A549 (cell line): ENCODE data around the gene VSIR.

Source experiments
- CEBPB ChIP-seq, 2 experiments: fragments of >200 bp in 1 of 2; sonication (Bioruptor Twin) in 1 of 2; formaldehyde crosslinking in 1 of 2; IDR thresholded peaks; 2 replicates each; pipeline ENCODE4 v1.6.1; 2012 to 2016
- MAZ ChIP-seq: fragments of 150-350 bp; IDR thresholded peaks from 2 replicates; pipeline ENCODE4 v1.6.1; 2014; ENCODE audit warnings: antibody characterized with exemption, low read depth, low read length, borderline replicate concordance
- MYC ChIP-seq: IDR thresholded peaks from 2 replicates; pipeline ENCODE4 v1.6.1; 2012; ENCODE audit warnings: mild to moderate bottlenecking, inconsistent platforms, low read length, improper control_type of control experiment, borderline replicate concordance
- NR3C1 ChIP-seq: fragments of >200 bp; sonication (Bioruptor Twin); formaldehyde crosslinking; IDR thresholded peaks from 3 replicates; pipeline ENCODE4 v1.6.1; 2017
- PHF8 ChIP-seq: fragments of 200-600 bp; sonication (generic); IDR thresholded peaks from 2 replicates; pipeline ENCODE4 v1.6.1; 2016; ENCODE audit warnings: low read depth, mild to moderate bottlenecking, antibody characterized with exemption, moderate library complexity, borderline replicate concordance
- POLR2A ChIP-seq: IDR thresholded peaks from 2 replicates; pipeline ENCODE4 v1.6.1; 2012; ENCODE audit warnings: mild to moderate bottlenecking, low read length
- RAD21 ChIP-seq, 2 experiments: fragments of >200 bp in 1 of 2; sonication (Bioruptor Twin) in 1 of 2; formaldehyde crosslinking in 1 of 2; IDR thresholded peaks in 1 of 2; conservative IDR thresholded peaks in 1 of 2; 2 replicates in 1 of 2; 3 replicates in 1 of 2; pipeline ENCODE4 v1.6.1; 2012 to 2018; ENCODE audit warnings: inconsistent platforms in 1 of 2
- ZC3H11A ChIP-seq: fragments of 450-650 bp; IDR thresholded peaks from 2 replicates; pipeline ENCODE4 v1.6.1; 2014; ENCODE audit warnings: antibody characterized with exemption, mild to moderate bottlenecking
- ZFP36 ChIP-seq: fragments of 450-650 bp; IDR thresholded peaks from 2 replicates; pipeline ENCODE4 v1.6.1; 2014; ENCODE audit warnings: borderline replicate concordance; ENCODE audit not compliant: partially characterized antibody
- ZSCAN20 ChIP-seq: fragments of 250-450 bp; sonication (Bioruptor Pico); IDR thresholded peaks from 2 replicates; pipeline ENCODE4 v1.8.0; 2022; ENCODE audit warnings: mild to moderate bottlenecking, moderate library complexity
- TF ChIP-seq, protein P1 (sequence below): fragments of >200 bp; sonication (Bioruptor Twin); formaldehyde crosslinking; IDR thresholded peaks from 3 replicates; pipeline ENCODE4 v1.5.1; 2016
- TF ChIP-seq, protein P2 (sequence below): fragments of 450-650 bp; IDR thresholded peaks from 2 replicates; pipeline ENCODE4 v1.6.1; 2014; ENCODE audit warnings: antibody characterized with exemption
- TF ChIP-seq, protein P3 (sequence below): fragments of 200-600 bp; sonication (generic); IDR thresholded peaks from 2 replicates; pipeline ENCODE4 v1.6.1; 2016; ENCODE audit warnings: antibody characterized with exemption, mild to moderate bottlenecking, moderate library complexity
- TF ChIP-seq, protein P4 (sequence below): fragments of 250-450 bp; sonication (Bioruptor Pico); IDR thresholded peaks from 2 replicates; pipeline ENCODE4 v1.5.0; 2020; ENCODE audit warnings: low read depth, mild to moderate bottlenecking, moderate library complexity

DNA sequence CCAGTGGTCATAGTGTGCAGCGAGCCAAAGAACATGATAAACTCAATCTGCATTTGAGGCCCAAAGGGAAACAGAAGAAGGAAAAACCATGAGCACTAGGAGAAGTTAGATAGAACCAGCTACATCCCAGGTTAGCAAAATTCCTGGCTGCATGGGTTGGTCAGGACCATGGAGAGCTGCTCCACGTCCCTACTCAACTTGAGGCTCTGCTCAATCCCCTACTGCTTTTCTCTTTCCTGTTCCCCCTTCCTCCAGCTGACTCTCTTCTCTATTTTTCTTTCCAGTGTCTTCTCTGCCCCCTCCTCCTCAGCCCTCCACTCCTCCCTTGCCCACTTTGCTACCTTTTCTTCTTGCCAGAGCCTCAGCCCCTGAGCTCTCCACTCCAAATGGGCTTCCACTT lies 21.9 kb upstream of the VSIR start:
- TF ChIP-seq, protein P1, sequence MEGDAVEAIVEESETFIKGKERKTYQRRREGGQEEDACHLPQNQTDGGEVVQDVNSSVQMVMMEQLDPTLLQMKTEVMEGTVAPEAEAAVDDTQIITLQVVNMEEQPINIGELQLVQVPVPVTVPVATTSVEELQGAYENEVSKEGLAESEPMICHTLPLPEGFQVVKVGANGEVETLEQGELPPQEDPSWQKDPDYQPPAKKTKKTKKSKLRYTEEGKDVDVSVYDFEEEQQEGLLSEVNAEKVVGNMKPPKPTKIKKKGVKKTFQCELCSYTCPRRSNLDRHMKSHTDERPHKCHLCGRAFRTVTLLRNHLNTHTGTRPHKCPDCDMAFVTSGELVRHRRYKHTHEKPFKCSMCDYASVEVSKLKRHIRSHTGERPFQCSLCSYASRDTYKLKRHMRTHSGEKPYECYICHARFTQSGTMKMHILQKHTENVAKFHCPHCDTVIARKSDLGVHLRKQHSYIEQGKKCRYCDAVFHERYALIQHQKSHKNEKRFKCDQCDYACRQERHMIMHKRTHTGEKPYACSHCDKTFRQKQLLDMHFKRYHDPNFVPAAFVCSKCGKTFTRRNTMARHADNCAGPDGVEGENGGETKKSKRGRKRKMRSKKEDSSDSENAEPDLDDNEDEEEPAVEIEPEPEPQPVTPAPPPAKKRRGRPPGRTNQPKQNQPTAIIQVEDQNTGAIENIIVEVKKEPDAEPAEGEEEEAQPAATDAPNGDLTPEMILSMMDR: no peak
- TF ChIP-seq PHF8 (no peak), ZFP36 (no peak), ZSCAN20 (CRISPR knock-in tag) (no peak), MYC (no peak), POLR2A (no peak), NR3C1 (no peak), CEBPB (IDR thresholded peaks at IDR 0.05) (no peak), MAZ (no peak), ZC3H11A (no peak), RAD21 (conservative IDR thresholded peaks at IDR 0.05 in 1 of 2, IDR thresholded peaks at IDR 0.05 in 1 of 2) (no peak)
- TF ChIP-seq, protein P2, sequence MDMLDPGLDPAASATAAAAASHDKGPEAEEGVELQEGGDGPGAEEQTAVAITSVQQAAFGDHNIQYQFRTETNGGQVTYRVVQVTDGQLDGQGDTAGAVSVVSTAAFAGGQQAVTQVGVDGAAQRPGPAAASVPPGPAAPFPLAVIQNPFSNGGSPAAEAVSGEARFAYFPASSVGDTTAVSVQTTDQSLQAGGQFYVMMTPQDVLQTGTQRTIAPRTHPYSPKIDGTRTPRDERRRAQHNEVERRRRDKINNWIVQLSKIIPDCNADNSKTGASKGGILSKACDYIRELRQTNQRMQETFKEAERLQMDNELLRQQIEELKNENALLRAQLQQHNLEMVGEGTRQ: no peak
- TF ChIP-seq, protein P3, sequence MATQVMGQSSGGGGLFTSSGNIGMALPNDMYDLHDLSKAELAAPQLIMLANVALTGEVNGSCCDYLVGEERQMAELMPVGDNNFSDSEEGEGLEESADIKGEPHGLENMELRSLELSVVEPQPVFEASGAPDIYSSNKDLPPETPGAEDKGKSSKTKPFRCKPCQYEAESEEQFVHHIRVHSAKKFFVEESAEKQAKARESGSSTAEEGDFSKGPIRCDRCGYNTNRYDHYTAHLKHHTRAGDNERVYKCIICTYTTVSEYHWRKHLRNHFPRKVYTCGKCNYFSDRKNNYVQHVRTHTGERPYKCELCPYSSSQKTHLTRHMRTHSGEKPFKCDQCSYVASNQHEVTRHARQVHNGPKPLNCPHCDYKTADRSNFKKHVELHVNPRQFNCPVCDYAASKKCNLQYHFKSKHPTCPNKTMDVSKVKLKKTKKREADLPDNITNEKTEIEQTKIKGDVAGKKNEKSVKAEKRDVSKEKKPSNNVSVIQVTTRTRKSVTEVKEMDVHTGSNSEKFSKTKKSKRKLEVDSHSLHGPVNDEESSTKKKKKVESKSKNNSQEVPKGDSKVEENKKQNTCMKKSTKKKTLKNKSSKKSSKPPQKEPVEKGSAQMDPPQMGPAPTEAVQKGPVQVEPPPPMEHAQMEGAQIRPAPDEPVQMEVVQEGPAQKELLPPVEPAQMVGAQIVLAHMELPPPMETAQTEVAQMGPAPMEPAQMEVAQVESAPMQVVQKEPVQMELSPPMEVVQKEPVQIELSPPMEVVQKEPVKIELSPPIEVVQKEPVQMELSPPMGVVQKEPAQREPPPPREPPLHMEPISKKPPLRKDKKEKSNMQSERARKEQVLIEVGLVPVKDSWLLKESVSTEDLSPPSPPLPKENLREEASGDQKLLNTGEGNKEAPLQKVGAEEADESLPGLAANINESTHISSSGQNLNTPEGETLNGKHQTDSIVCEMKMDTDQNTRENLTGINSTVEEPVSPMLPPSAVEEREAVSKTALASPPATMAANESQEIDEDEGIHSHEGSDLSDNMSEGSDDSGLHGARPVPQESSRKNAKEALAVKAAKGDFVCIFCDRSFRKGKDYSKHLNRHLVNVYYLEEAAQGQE: peak; percentile 96
- TF ChIP-seq, protein P4, sequence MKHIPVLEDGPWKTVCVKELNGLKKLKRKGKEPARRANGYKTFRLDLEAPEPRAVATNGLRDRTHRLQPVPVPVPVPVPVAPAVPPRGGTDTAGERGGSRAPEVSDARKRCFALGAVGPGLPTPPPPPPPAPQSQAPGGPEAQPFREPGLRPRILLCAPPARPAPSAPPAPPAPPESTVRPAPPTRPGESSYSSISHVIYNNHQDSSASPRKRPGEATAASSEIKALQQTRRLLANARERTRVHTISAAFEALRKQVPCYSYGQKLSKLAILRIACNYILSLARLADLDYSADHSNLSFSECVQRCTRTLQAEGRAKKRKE (CRISPR knock-in tag): no peak
